ENCODE measurements around the gene CNTN6. TPM values are rescaled to one million over a fixed set of nuclear protein-coding genes. Genes with fewer than 3 reads are reported as not detected.

The CNTN6 gene
- total RNA-seq, 4 donors from 2014 or later = not detected

DNA sequence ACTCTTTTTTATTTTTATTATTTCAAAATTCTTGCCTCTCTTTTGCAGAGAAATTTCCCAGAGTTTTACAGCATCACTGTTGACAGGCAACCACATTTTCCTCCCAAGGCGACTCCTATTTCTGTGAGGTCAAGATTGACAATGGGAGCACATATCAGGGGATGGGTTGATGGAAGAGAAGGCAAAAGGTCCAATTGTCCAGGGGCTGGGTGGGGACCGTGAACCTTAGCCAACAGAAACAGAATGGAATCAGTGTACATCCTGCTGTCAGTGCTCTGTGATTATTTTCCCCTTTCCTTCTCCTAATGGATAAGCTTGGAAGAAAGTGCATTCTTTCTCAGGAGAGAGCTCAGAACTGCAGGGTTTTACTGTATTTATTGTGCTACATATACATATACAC is 42.4 kb downstream of the CNTN6 start:
- Histone ChIP-seq H3K27me3 (no peaks in the 10 kb centered on the region), H3K36me3 (no peaks in the 10 kb centered on the region), H3K4me3 (no peak overlapping the region), H3K27ac (no peak overlapping the region), H3K9me3 (no peaks in the 10 kb centered on the region), H3K4me1 (no peaks in the 10 kb centered on the region)
- TF ChIP-seq POLR2A (IDR thresholded peaks at IDR 0.05) = no peak
- TF ChIP-seq, protein P1, sequence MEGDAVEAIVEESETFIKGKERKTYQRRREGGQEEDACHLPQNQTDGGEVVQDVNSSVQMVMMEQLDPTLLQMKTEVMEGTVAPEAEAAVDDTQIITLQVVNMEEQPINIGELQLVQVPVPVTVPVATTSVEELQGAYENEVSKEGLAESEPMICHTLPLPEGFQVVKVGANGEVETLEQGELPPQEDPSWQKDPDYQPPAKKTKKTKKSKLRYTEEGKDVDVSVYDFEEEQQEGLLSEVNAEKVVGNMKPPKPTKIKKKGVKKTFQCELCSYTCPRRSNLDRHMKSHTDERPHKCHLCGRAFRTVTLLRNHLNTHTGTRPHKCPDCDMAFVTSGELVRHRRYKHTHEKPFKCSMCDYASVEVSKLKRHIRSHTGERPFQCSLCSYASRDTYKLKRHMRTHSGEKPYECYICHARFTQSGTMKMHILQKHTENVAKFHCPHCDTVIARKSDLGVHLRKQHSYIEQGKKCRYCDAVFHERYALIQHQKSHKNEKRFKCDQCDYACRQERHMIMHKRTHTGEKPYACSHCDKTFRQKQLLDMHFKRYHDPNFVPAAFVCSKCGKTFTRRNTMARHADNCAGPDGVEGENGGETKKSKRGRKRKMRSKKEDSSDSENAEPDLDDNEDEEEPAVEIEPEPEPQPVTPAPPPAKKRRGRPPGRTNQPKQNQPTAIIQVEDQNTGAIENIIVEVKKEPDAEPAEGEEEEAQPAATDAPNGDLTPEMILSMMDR (IDR thresholded peaks at IDR 0.05) = no peak
- WGBS, 2 donors = 56 to 66% methylated on average over 2 of the region's 2 CpGs
- intact Hi-C loops (cut with DNase I) = no loop called here
- DNase-seq = no peak

DNA sequence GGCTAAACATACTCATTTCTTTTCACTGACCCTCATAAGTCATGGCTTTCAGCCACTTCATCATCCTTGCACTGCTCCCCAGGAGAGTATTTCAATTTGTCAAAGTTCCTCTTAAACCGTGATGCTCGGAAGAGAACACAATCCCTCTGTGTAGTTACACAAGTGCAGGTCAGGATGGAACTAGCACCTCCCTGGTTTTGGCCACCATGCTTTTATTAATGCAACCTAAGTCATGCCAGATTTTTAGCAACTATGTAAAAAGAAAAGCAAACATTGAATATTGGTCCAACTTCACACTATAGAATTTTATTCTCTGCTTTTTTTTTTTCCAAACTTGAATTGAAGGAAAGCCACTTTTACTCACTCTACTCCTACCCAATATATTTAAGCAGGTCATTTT is 45.2 kb downstream of the CNTN6 start:
- Histone ChIP-seq H3K4me3 (no peak overlapping the region), H3K27me3 (no peaks in the 10 kb centered on the region), H3K4me1 (no peaks in the 10 kb centered on the region), H3K9me3 (no peaks in the 10 kb centered on the region), H3K27ac (no peak overlapping the region), H3K36me3 (no peaks in the 10 kb centered on the region)
- intact Hi-C loops (cut with DNase I) = no loop called here
- TF ChIP-seq, protein P1 (IDR thresholded peaks at IDR 0.05) = no peak
- TF ChIP-seq POLR2A (IDR thresholded peaks at IDR 0.05) = no peak
- WGBS, 2 donors = 60 to 91% methylated on average over 2 of the region's 2 CpGs
- DNase-seq = no peak

DNA sequence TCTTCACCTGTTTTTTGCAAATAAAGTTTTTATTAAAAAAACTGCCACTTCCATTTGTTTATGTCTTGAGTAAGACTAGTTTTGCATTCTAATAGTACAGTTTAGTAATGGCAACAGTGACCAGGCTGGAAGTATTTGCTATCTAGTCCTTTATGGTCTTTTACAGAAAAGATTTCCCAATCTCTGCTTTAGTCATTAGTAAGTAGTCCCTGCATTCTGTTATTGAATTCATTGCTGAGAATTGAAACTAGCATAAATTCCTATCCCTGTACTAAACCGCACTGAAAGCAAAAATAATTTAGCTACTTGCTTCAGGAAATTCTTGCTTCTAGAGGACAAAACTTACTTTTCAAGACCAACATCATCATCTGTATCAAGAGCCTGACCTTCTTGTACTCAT is 46.2 kb downstream of the CNTN6 start:
- H3K4me1 ChIP-seq = no peaks in the 10 kb centered on the region
- intact Hi-C loops (cut with DNase I) = no loop called here
- no peaks in the 10 kb centered on the region for H3K9me3 ChIP-seq
- H3K27ac ChIP-seq = no peak overlapping the region
- H3K4me3 ChIP-seq = no peak overlapping the region
- 0 to 61% methylated on average over 1 of the region's 1 CpG for WGBS, 2 donors
- no peak for DNase-seq
- H3K27me3 ChIP-seq = no peaks in the 10 kb centered on the region
- TF ChIP-seq POLR2A (IDR thresholded peaks at IDR 0.05) = no peak
- TF ChIP-seq, protein P1 (IDR thresholded peaks at IDR 0.05) = no peak
- no peaks in the 10 kb centered on the region for H3K36me3 ChIP-seq

GRCh38 chr3:1147326-1147725 is 54.5 kb downstream of the CNTN6 start:
- no peaks in the 10 kb centered on the region for H3K27me3 ChIP-seq
- intact Hi-C loops (cut with DNase I) = no loop called here

DNA sequence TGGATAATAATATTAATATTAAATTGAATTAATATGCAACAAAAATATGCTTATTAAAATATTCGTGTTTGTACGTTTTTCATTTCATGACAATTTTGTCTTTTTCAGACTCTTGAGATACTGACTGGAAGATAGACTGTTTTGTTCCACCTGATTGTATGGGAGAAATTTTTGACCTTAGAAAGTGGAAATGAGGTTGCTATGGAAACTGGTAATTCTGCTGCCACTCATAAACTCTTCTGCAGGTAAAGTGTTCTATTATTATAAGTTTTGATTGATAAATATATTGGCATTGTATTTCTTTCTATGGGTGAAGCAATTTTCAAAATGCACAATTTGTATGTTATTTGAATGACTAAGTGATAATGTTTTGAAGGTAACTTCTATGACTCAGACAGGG is 55.0 kb downstream of the CNTN6 start:
- TF ChIP-seq POLR2A (IDR thresholded peaks at IDR 0.05) = no peak
- TF ChIP-seq, protein P1 (IDR thresholded peaks at IDR 0.05) = no peak
- Histone ChIP-seq H3K27ac (no peak overlapping the region), H3K4me1 (no peaks in the 10 kb centered on the region), H3K36me3 (no peaks in the 10 kb centered on the region), H3K27me3 (no peaks in the 10 kb centered on the region), H3K4me3 (no peak overlapping the region), H3K9me3 (no peaks in the 10 kb centered on the region)
- intact Hi-C loops (cut with DNase I) = no loop called here
- WGBS, 2 donors = 71 to 75% methylated on average over 2 of the region's 2 CpGs
- no peak for DNase-seq

More at GRCh38 chr3:1147326-1147725, 54.5 kb downstream of the CNTN6 start:
- Histone ChIP-seq H3K4me1 (no peaks in the 10 kb centered on the region), H3K27ac (no peak overlapping the region), H3K4me3 (no peak overlapping the region), H3K9me3 (no peaks in the 10 kb centered on the region), H3K36me3 (no peaks in the 10 kb centered on the region)
- 45 to 56% methylated on average over 1 of the region's 1 CpG for WGBS, 2 donors
- TF ChIP-seq POLR2A (IDR thresholded peaks at IDR 0.05) = no peak
- TF ChIP-seq, protein P1 (IDR thresholded peaks at IDR 0.05) = no peak
- no peak for DNase-seq
